Endothelial cell of umbilical vein (primary cell): ENCODE measurements around the gene SFI1. TPM values are rescaled to one million over a fixed set of nuclear protein-coding genes. Genes with fewer than 3 reads are reported as not detected.
A peak's percentile ranks its signal among the peaks of the same experiment; 100 is the strongest.

Source experiments
- BruUV-seq: library from RNA; stranded (reverse); fragments of 400-500 nt; replicated peaks from 2 replicates; lab custom pipeline; 2021; lab: Mats Ljungman, UMichigan
- CTCF ChIA-PET: fragments of 300-600, 350-600 bp; sonication (Branson Sonifier 250); formaldehyde crosslinking; loops from one replicate; lab custom pipeline; 2021; ENCODE audit warnings: antibody characterized with exemption, inconsistent platforms; lab: Charles Lee
- POLR2A ChIA-PET: fragments of 300-600, 350-600 bp; sonication (Branson Sonifier 250); formaldehyde crosslinking; loops from one replicate; lab custom pipeline; 2021; ENCODE audit warnings: antibody characterized with exemption, inconsistent platforms; lab: Charles Lee
- DNase-seq: peaks from one replicate; pipeline ENCODE4 v3.0.0-alpha.2; 2011; ENCODE audit warnings: low read depth, low spot score
- FAIRE-seq: peaks from 2 replicates; lab custom pipeline; 2011; peaks lifted over from hg19 to GRCh38; lab: Jason Lieb, UNC
- H2AFZ ChIP-seq: 2 replicates; pipeline ENCODE4 v1.6.0; 2012; ENCODE audit warnings: low read depth, low read length, control low read depth, inconsistent platforms
- H3K27ac ChIP-seq: 2 replicates; pipeline ENCODE4 v1.5.1; 2011; ENCODE audit warnings: low read depth, mild to moderate bottlenecking, control low read depth, low read length, moderate library complexity; ENCODE audit not compliant: insufficient read depth
- H3K27me3 ChIP-seq, 2 experiments: 2 replicates each; pipeline versions ENCODE4 v1.6.0 to v1.6.1; 2011; ENCODE audit warnings: low read length in 2 of 2, mixed read lengths in 1 of 2; ENCODE audit not compliant: control insufficient read depth in 2 of 2, insufficient read depth in 2 of 2
- H3K36me3 ChIP-seq, 2 experiments: 2 replicates in 1 of 2; 3 replicates in 1 of 2; pipeline ENCODE4 v1.5.1; 2011; ENCODE audit warnings: low read length in 2 of 2, mild to moderate bottlenecking in 1 of 2, moderate library complexity in 1 of 2; ENCODE audit not compliant: control insufficient read depth in 2 of 2, insufficient read depth in 2 of 2; ENCODE audit errors: extremely low read depth in 1 of 2
- H3K4me1 ChIP-seq: 3 replicates; pipeline ENCODE4 v1.5.1; 2011; ENCODE audit warnings: mild to moderate bottlenecking, low read length; ENCODE audit not compliant: control insufficient read depth, insufficient read depth; ENCODE audit errors: extremely low read depth
- H3K4me2 ChIP-seq: 2 replicates; pipeline ENCODE4 v1.6.1; 2011; ENCODE audit warnings: low read length, control low read depth, mixed read lengths; ENCODE audit not compliant: insufficient read depth
- H3K4me3 ChIP-seq, 3 experiments: fragments of 200-600 bp in 1 of 3; sonication (generic), shearing (Covaris generic) in 1 of 3; replicated peaks in 1 of 3; 2 replicates each; pipeline ENCODE4 v1.5.1; 2011 to 2016; ENCODE audit warnings: control low read depth in 3 of 3, low read length in 3 of 3, mild to moderate bottlenecking in 2 of 3, inconsistent platforms in 1 of 3, low read depth in 1 of 3, moderate library complexity in 1 of 3; ENCODE audit not compliant: insufficient read depth in 1 of 3
- H3K79me2 ChIP-seq: 2 replicates; pipeline ENCODE4 v1.6.0; 2012; ENCODE audit warnings: low read length, inconsistent platforms; ENCODE audit not compliant: control insufficient read depth, insufficient read depth
- H3K9ac ChIP-seq: replicated peaks from 2 replicates; pipeline ENCODE3; 2011; ENCODE audit warnings: low read length, control low read depth; ENCODE audit not compliant: insufficient read depth; ENCODE audit errors: extremely low read depth
- H3K9me1 ChIP-seq: replicated peaks from 3 replicates; pipeline ENCODE4 v1.6.0; 2011; ENCODE audit warnings: mild to moderate bottlenecking, low read length; ENCODE audit not compliant: control insufficient read depth, insufficient read depth; ENCODE audit errors: extremely low read depth
- H3K9me3 ChIP-seq: replicated peaks from 2 replicates; pipeline ENCODE4 v1.5.1; 2012; ENCODE audit warnings: low read length, inconsistent platforms; ENCODE audit not compliant: control insufficient read depth, insufficient read depth
- H4K20me1 ChIP-seq: replicated peaks from 2 replicates; pipeline ENCODE3; 2011; ENCODE audit warnings: mild to moderate bottlenecking, low read length; ENCODE audit not compliant: control insufficient read depth, insufficient read depth; ENCODE audit errors: extremely low read depth
- EZH2 ChIP-seq: IDR thresholded peaks from 2 replicates; pipeline ENCODE4 v1.6.1; 2012; ENCODE audit warnings: borderline replicate concordance, low read depth, mild to moderate bottlenecking, moderate library complexity, low read length, inconsistent platforms; ENCODE audit not compliant: severe bottlenecking
- FOS ChIP-seq: IDR thresholded peaks from 2 replicates; pipeline ENCODE4 v1.6.1; 2011; ENCODE audit warnings: mild to moderate bottlenecking, low read length, moderate library complexity, borderline replicate concordance; ENCODE audit not compliant: insufficient read depth
- GATA2 ChIP-seq: IDR thresholded peaks from 2 replicates; pipeline ENCODE4 v1.7.0; 2011; ENCODE audit warnings: low read depth, mild to moderate bottlenecking, moderate library complexity, mixed read lengths, low read length; ENCODE audit not compliant: insufficient read length, insufficient read depth
- JUN ChIP-seq: IDR thresholded peaks from 2 replicates; pipeline ENCODE4 v1.6.1; 2011; ENCODE audit warnings: borderline replicate concordance, low read depth; ENCODE audit not compliant: insufficient read length, insufficient read depth
- MYC ChIP-seq: IDR thresholded peaks from one replicate; pipeline ENCODE4 v1.6.1; 2011; ENCODE audit warnings: mild to moderate bottlenecking, low read depth, low read length
- POLR2A ChIP-seq: IDR thresholded peaks from 2 replicates; pipeline ENCODE4 v1.6.1; 2012; ENCODE audit warnings: low read depth, mild to moderate bottlenecking, control low read depth, low read length
- POLR2AphosphoS5 ChIP-seq: IDR thresholded peaks from 2 replicates; pipeline ENCODE4 v1.6.1; 2012; ENCODE audit warnings: low read depth, mild to moderate bottlenecking, control low read depth, low read length, moderate library complexity; ENCODE audit not compliant: insufficient read depth
- dilution Hi-C: fragments of 300-500 bp; cut with MboI; formaldehyde crosslinking; loops from one replicate; pipeline ENCODE4 v1.15.0; 2019; ENCODE audit warnings: low sequenced_read_pairs; ENCODE audit not compliant: extremely low pct_ligation_motif_present
- intact Hi-C: fragments of 100-400 bp; cut with micrococcal nuclease; formaldehyde crosslinking; loops from one replicate; pipeline ENCODE4 v1.10.0; 2022
- polyA plus RNA-seq, 4 experiments: library from polyadenylated mRNA; depleted of rRNA in 3 of 4; stranded (reverse) in 3 of 4; unstranded in 1 of 4; fragments of >200 nt; gene quantifications; 2 replicates each; pipeline versions ENCODE4 v1.2.1 to v1.2.3, GENCODE V29; 2011 to 2012; ENCODE audit warnings: missing spikeins in 1 of 4
- total RNA-seq: library from RNA; stranded (reverse); gene quantifications from 2 replicates; pipeline ENCODE4 v1.2.3, GENCODE V29; 2021
- TF ChIP-seq, protein P1 (sequence below): IDR thresholded peaks from 2 replicates; pipeline ENCODE4 v1.6.1; 2011; ENCODE audit not compliant: insufficient read depth, insufficient read length
- TF ChIP-seq, protein P2 (sequence below), 2 donors: IDR thresholded peaks; 1 replicate in 1 of 2; 2 replicates in 1 of 2; pipeline ENCODE4 v1.5.1; 2011; ENCODE audit warnings: low read length in 2 of 2, mild to moderate bottlenecking in 2 of 2, moderate library complexity in 2 of 2, control low read depth in 1 of 2, inconsistent platforms in 1 of 2, low read depth in 1 of 2; ENCODE audit not compliant: insufficient read depth in 1 of 2; ENCODE audit errors: extremely low read depth in 1 of 2

SFI1 gene
- total and polyA plus RNA-seq, 2 donors (not counting 3 experiments of a cell fraction or from before 2014, with no cell fraction given), result 12.5 to 46.4 TPM

DNA sequence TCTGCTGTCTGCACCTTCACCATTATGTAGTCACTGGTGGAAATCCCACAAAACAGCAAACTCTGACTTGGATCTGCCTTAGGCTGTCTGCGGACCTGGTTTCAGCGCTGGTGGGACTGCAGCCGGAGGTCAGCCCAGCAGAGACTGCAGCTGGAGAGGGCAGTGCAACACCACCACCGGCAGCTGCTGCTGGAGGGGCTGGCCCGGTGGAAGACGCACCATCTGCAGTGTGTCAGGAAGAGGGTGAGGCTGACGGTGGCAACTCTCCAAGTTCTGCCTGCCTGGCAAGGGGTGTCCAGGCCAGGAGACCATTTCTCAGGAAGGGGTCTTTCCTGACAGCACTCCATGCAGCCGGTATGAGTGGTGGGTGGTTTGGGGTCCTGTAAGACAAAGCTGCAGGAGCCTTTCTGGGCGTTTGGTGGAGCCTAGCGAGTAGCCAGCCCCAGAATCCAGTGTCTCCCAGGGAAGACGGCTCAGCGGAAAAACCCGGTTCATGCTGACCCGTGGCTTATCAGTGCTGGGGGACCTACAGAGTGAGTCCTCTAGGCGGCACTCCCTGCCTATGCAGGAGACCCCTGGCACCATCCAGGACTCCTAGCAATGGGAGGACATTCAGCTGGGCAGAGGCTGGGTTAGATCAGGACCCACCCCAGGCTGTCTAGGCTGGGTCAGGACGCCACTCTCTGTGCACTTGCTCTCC, 114.9 kb downstream of the SFI1 start:
- Histone ChIP-seq H3K27ac (no peak overlapping the region), H2AFZ (no peak overlapping the region)
- no TSS peak for BruUV-seq

More for the DNA sequence above, 114.9 kb downstream of the SFI1 start:
- FAIRE-seq (peak; percentile 62), DNase-seq (peak; percentile 32)
- no peak overlapping the region for H3K4me3 ChIP-seq
- H3K4me2 ChIP-seq, result no peak overlapping the region
- no peaks in the 10 kb centered on the region for H3K9me3 ChIP-seq
- H3K4me1 ChIP-seq, result peaks cover 2% of the 10 kb centered on the region
- no peaks in the 10 kb centered on the region for H3K27me3 ChIP-seq
- ChIA-PET POLR2A (no interaction called here), CTCF (interaction anchor here (0.6 to 1.8 kb wide), 5 partner anchors 9 to 178 kb away, joined by 3 to 11 read pairs (median 3); no protein-coding TSS in a partner anchor)
- H3K9ac ChIP-seq, result no peak overlapping the region
- H3K36me3 ChIP-seq, result no peaks in the 10 kb centered on the region
- TF ChIP-seq POLR2A, result no peak
- TF ChIP-seq, protein P1, sequence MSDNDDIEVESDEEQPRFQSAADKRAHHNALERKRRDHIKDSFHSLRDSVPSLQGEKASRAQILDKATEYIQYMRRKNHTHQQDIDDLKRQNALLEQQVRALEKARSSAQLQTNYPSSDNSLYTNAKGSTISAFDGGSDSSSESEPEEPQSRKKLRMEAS, result no peak
- TF ChIP-seq EZH2, result no peak
- TF ChIP-seq POLR2AphosphoS5, result no peak
- TF ChIP-seq MYC, result no peak
- no peak for TF ChIP-seq GATA2
- TF ChIP-seq, protein P2, sequence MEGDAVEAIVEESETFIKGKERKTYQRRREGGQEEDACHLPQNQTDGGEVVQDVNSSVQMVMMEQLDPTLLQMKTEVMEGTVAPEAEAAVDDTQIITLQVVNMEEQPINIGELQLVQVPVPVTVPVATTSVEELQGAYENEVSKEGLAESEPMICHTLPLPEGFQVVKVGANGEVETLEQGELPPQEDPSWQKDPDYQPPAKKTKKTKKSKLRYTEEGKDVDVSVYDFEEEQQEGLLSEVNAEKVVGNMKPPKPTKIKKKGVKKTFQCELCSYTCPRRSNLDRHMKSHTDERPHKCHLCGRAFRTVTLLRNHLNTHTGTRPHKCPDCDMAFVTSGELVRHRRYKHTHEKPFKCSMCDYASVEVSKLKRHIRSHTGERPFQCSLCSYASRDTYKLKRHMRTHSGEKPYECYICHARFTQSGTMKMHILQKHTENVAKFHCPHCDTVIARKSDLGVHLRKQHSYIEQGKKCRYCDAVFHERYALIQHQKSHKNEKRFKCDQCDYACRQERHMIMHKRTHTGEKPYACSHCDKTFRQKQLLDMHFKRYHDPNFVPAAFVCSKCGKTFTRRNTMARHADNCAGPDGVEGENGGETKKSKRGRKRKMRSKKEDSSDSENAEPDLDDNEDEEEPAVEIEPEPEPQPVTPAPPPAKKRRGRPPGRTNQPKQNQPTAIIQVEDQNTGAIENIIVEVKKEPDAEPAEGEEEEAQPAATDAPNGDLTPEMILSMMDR (IDR thresholded peaks at IDR 0.05; ENCODE audit: extremely low read depth in 1 of 2, insufficient read depth in 1 of 2, low read depth in 1 of 2, low read length in 2 of 2), result no peak
- no peak for TF ChIP-seq FOS
- TF ChIP-seq JUN, result no peak
- H4K20me1 ChIP-seq, result no peaks in the 10 kb centered on the region
- H3K9me1 ChIP-seq, result no peaks in the 10 kb centered on the region
- H3K79me2 ChIP-seq, result no peaks in the 10 kb centered on the region
- dilution Hi-C loops, result no loop called here
- intact Hi-C loops, result no loop called here
